ENCODE data around the gene GPR12.

DNA sequence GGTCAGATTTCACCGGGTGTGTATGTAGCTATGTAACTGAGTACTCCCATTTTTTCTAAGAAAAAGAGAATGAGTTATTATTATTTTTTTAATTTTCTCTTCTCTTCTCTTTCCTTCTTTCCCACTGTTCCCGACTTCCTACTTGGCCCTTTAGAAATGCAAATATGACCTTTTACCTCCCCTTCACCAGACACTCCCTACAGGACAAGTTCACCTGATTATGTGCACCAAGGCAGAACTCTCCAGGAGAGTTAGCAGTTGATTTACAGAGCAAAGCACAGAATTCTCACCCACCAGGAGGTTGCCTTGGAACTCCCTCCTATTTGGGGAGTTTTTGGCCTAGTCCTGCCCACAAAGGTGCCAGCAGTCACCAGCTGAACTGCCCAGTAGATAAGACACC lies 49.5 kb upstream of the GPR12 start:
- TF ChIP-seq, protein P1, sequence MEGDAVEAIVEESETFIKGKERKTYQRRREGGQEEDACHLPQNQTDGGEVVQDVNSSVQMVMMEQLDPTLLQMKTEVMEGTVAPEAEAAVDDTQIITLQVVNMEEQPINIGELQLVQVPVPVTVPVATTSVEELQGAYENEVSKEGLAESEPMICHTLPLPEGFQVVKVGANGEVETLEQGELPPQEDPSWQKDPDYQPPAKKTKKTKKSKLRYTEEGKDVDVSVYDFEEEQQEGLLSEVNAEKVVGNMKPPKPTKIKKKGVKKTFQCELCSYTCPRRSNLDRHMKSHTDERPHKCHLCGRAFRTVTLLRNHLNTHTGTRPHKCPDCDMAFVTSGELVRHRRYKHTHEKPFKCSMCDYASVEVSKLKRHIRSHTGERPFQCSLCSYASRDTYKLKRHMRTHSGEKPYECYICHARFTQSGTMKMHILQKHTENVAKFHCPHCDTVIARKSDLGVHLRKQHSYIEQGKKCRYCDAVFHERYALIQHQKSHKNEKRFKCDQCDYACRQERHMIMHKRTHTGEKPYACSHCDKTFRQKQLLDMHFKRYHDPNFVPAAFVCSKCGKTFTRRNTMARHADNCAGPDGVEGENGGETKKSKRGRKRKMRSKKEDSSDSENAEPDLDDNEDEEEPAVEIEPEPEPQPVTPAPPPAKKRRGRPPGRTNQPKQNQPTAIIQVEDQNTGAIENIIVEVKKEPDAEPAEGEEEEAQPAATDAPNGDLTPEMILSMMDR (IDR thresholded peaks at IDR 0.05), result no peak
- TF ChIP-seq POLR2A (IDR thresholded peaks at IDR 0.05), result no peak
